CD4-positive, alpha-beta T cell treated with Interleukin-21 for 1 hour (primary cell): ENCODE measurements around the gene SPATS1.
"Not testable (repeated sequence)": the region's sequence is repeated elsewhere in the genome, so short reads cannot be mapped to it uniquely, and the experiment has no call there.

Experiments used
- DNase-seq: peaks from one replicate; pipeline ENCODE4 v3.0.0-alpha.2; 2020

Gene SPATS1

GRCh38 chr6:44346818-44347217 lies 4.4 kb downstream of the SPATS1 start:
- not testable (repeated sequence) for DNase-seq

GRCh38 chr6:44349904-44350649 lies 7.6 kb downstream of the SPATS1 start:
- no peak for DNase-seq

GRCh38 chr6:44350650-44350994 lies 8.2 kb downstream of the SPATS1 start:
- not testable (repeated sequence) for DNase-seq

- no peak for DNase-seq
Observed at GRCh38 chr6:44352259-44352658, 9.8 kb downstream of the SPATS1 start.

- no peak for DNase-seq
Observed at GRCh38 chr6:44353336-44353735, 10.9 kb downstream of the SPATS1 start.

GRCh38 chr6:44355640-44356039 lies 13.2 kb downstream of the SPATS1 start:
- no peak for DNase-seq

- DNase-seq = no peak
Observed at GRCh38 chr6:44356487-44356886, 14.0 kb downstream of the SPATS1 start.

GRCh38 chr6:44359973-44360372 lies 17.5 kb downstream of the SPATS1 start:
- no peak for DNase-seq

- no peak for DNase-seq
Observed at GRCh38 chr6:44361947-44362346, 19.5 kb downstream of the SPATS1 start.

- no peak for DNase-seq
Observed at GRCh38 chr6:44363377-44363926, 21.0 kb downstream of the SPATS1 start.

- no peak for DNase-seq
Observed at GRCh38 chr6:44366781-44367180, 24.3 kb downstream of the SPATS1 start.

GRCh38 chr6:44367681-44368080 lies 25.2 kb downstream of the SPATS1 start:
- no peak for DNase-seq

GRCh38 chr6:44373051-44373450 lies 30.6 kb downstream of the SPATS1 start:
- DNase-seq = no peak

- DNase-seq = no peak
Observed at GRCh38 chr6:44373787-44374186, 31.3 kb downstream of the SPATS1 start.

GRCh38 chr6:44375071-44375470 lies 32.6 kb downstream of the SPATS1 start:
- DNase-seq = no peak

- DNase-seq = no peak
Observed at GRCh38 chr6:44377484-44377883, 35.0 kb downstream of the SPATS1 start.

GRCh38 chr6:44377971-44378370 lies 35.5 kb downstream of the SPATS1 start:
- DNase-seq = no peak

- peak; percentile 22 for DNase-seq
Observed at GRCh38 chr6:44381739-44382138, 39.3 kb downstream of the SPATS1 start.

- DNase-seq = no peak
Observed at GRCh38 chr6:44386364-44386928, 44.0 kb downstream of the SPATS1 start.

- no peak for DNase-seq
Observed at GRCh38 chr6:44386929-44387345, 44.5 kb downstream of the SPATS1 start.

GRCh38 chr6:44387346-44388134 lies 45.1 kb downstream of the SPATS1 start, which contains the start of gene CDC5L:
CDC5L (plus strand) TSS chr6:44387706; CDS start chr6:44387824, 118 bp downstream.
- DNase-seq = peak; percentile 97

GRCh38 chr6:44388135-44388487 lies 45.7 kb downstream of the SPATS1 start:
- no peak for DNase-seq

GRCh38 chr6:44388887-44389286 lies 46.4 kb downstream of the SPATS1 start:
- DNase-seq = no peak
